ENCODE data around the gene KLHDC1. TPM values are rescaled to one million over a fixed set of nuclear protein-coding genes. Genes with fewer than 3 reads are reported as not detected.

KLHDC1 gene
- polyA plus RNA-seq, 1 of the 3 experiments (the other 2 are of a cell fraction): 0.31 TPM

GRCh38 chr14:49673586-49673985 is 19.3 kb upstream of the KLHDC1 start:
- Histone ChIP-seq H3K4me1 (ENCODE audit: control insufficient read depth in 1 of 2, insufficient read depth in 2 of 2, low read depth in 1 of 2, low read length in 1 of 2) (no peaks in the 10 kb centered on the region), H3F3A (replicated peaks; ENCODE audit: insufficient read depth) (peaks cover 2% of the 10 kb centered on the region), H2AFZ (ENCODE audit: low read depth) (no peak overlapping the region), H3K9me3 (no peaks in the 10 kb centered on the region), H3K9ac (no peak overlapping the region), H3K27me3 (ENCODE audit: insufficient read depth) (no peaks in the 10 kb centered on the region), H3K9me2 (no peaks in the 10 kb centered on the region), H3K36me3 (replicated peaks in 1 of 2; ENCODE audit: control insufficient read depth in 1 of 2, insufficient read depth in 2 of 2, low read length in 1 of 2) (peaks cover 2 to 6% of the 10 kb centered on the region in 2 experiments), H3K4me2 (no peak overlapping the region), H3K4me3 (ENCODE audit: low read depth in 2 of 2, low read length in 1 of 2) (no peak overlapping the region), H3K79me2 (ENCODE audit: insufficient read depth) (no peaks in the 10 kb centered on the region), H4K20me1 (ENCODE audit: insufficient read depth) (no peaks in the 10 kb centered on the region), H3K27ac (ENCODE audit: low read depth in 2 of 2, low read length in 1 of 2) (no peak overlapping the region)
- no peak for TF ChIP-seq MXI1 (IDR thresholded peaks at IDR 0.05; ENCODE audit: low read depth, low read length)
- TF ChIP-seq SMC3 (IDR thresholded peaks at IDR 0.05; ENCODE audit: low read depth, low read length): no peak
- TF ChIP-seq TCF12 (IDR thresholded peaks at IDR 0.05): no peak
- no peak for TF ChIP-seq EP300 (IDR thresholded peaks at IDR 0.05; ENCODE audit: borderline replicate concordance in 1 of 2, low read depth in 1 of 2, low read length in 1 of 2)
- no peak for TF ChIP-seq RFX5 (IDR thresholded peaks at IDR 0.05; ENCODE audit: low read length)
- no peak for TF ChIP-seq NFIC (IDR thresholded peaks at IDR 0.05; ENCODE audit: borderline replicate concordance)
- TF ChIP-seq JUND (IDR thresholded peaks at IDR 0.05): no peak
- TF ChIP-seq, protein P1, sequence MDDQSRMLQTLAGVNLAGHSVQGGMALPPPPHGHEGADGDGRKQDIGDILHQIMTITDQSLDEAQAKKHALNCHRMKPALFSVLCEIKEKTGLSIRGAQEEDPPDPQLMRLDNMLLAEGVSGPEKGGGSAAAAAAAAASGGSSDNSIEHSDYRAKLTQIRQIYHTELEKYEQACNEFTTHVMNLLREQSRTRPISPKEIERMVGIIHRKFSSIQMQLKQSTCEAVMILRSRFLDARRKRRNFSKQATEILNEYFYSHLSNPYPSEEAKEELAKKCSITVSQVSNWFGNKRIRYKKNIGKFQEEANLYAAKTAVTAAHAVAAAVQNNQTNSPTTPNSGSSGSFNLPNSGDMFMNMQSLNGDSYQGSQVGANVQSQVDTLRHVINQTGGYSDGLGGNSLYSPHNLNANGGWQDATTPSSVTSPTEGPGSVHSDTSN (IDR thresholded peaks at IDR 0.05): no peak
- TF ChIP-seq GATA2 (CRISPR knock-in tag; IDR thresholded peaks at IDR 0.05): no peak
- TF ChIP-seq RAD21 (IDR thresholded peaks at IDR 0.05; ENCODE audit: low read length): no peak
- TF ChIP-seq, protein P2, sequence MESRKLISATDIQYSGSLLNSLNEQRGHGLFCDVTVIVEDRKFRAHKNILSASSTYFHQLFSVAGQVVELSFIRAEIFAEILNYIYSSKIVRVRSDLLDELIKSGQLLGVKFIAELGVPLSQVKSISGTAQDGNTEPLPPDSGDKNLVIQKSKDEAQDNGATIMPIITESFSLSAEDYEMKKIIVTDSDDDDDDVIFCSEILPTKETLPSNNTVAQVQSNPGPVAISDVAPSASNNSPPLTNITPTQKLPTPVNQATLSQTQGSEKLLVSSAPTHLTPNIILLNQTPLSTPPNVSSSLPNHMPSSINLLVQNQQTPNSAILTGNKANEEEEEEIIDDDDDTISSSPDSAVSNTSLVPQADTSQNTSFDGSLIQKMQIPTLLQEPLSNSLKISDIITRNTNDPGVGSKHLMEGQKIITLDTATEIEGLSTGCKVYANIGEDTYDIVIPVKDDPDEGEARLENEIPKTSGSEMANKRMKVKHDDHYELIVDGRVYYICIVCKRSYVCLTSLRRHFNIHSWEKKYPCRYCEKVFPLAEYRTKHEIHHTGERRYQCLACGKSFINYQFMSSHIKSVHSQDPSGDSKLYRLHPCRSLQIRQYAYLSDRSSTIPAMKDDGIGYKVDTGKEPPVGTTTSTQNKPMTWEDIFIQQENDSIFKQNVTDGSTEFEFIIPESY (IDR thresholded peaks at IDR 0.05; ENCODE audit: borderline replicate concordance, low read depth): no peak
- TF ChIP-seq, protein P3, sequence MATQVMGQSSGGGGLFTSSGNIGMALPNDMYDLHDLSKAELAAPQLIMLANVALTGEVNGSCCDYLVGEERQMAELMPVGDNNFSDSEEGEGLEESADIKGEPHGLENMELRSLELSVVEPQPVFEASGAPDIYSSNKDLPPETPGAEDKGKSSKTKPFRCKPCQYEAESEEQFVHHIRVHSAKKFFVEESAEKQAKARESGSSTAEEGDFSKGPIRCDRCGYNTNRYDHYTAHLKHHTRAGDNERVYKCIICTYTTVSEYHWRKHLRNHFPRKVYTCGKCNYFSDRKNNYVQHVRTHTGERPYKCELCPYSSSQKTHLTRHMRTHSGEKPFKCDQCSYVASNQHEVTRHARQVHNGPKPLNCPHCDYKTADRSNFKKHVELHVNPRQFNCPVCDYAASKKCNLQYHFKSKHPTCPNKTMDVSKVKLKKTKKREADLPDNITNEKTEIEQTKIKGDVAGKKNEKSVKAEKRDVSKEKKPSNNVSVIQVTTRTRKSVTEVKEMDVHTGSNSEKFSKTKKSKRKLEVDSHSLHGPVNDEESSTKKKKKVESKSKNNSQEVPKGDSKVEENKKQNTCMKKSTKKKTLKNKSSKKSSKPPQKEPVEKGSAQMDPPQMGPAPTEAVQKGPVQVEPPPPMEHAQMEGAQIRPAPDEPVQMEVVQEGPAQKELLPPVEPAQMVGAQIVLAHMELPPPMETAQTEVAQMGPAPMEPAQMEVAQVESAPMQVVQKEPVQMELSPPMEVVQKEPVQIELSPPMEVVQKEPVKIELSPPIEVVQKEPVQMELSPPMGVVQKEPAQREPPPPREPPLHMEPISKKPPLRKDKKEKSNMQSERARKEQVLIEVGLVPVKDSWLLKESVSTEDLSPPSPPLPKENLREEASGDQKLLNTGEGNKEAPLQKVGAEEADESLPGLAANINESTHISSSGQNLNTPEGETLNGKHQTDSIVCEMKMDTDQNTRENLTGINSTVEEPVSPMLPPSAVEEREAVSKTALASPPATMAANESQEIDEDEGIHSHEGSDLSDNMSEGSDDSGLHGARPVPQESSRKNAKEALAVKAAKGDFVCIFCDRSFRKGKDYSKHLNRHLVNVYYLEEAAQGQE (IDR thresholded peaks at IDR 0.05; ENCODE audit: low read depth, low read length): no peak
- no peak for TF ChIP-seq MAX (IDR thresholded peaks at IDR 0.05; ENCODE audit: low read depth)
- TF ChIP-seq, protein P4, sequence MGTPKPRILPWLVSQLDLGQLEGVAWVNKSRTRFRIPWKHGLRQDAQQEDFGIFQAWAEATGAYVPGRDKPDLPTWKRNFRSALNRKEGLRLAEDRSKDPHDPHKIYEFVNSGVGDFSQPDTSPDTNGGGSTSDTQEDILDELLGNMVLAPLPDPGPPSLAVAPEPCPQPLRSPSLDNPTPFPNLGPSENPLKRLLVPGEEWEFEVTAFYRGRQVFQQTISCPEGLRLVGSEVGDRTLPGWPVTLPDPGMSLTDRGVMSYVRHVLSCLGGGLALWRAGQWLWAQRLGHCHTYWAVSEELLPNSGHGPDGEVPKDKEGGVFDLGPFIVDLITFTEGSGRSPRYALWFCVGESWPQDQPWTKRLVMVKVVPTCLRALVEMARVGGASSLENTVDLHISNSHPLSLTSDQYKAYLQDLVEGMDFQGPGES (IDR thresholded peaks at IDR 0.05; ENCODE audit: low read depth, low read length): no peak
- 97% methylated on average over 2 of the region's 2 CpGs for WGBS (ENCODE audit: low lambda C conversion rate)
- ChIA-PET POLR2A (no interaction called here), CTCF (interaction anchor here (1.3 kb wide), 1 partner anchor 13 kb away, joined by 3 read pairs; no protein-coding TSS in a partner anchor)
- DNase-seq: no peak

All from SK-N-SH (cell line).